DMS79 (cell line): ENCODE measurements around the gene ZMYND10.

Experiments
- DNase-seq: peaks from one replicate; lab custom pipeline; 2025; lab: John Stamatoyannopoulos, UW

Gene ZMYND10

GRCh38 chr3:50303013-50303815, 42.3 kb downstream of the ZMYND10 start, which contains the start of gene HYAL1:
HYAL1 (minus strand) TSS chr3:50303574; CDS start chr3:50302956, 618 bp downstream.
- DNase-seq = no peak

- no peak for DNase-seq
Measured at GRCh38 chr3:50302095-50303012, 43.2 kb downstream of the ZMYND10 start.

- DNase-seq = no peak
Measured at GRCh38 chr3:50300681-50301254, 44.8 kb downstream of the ZMYND10 start.

GRCh38 chr3:50299929-50300680, 45.4 kb downstream of the ZMYND10 start:
- DNase-seq = no peak

- DNase-seq = no peak
Measured at GRCh38 chr3:50299638-50299928, 45.9 kb downstream of the ZMYND10 start.

DNA sequence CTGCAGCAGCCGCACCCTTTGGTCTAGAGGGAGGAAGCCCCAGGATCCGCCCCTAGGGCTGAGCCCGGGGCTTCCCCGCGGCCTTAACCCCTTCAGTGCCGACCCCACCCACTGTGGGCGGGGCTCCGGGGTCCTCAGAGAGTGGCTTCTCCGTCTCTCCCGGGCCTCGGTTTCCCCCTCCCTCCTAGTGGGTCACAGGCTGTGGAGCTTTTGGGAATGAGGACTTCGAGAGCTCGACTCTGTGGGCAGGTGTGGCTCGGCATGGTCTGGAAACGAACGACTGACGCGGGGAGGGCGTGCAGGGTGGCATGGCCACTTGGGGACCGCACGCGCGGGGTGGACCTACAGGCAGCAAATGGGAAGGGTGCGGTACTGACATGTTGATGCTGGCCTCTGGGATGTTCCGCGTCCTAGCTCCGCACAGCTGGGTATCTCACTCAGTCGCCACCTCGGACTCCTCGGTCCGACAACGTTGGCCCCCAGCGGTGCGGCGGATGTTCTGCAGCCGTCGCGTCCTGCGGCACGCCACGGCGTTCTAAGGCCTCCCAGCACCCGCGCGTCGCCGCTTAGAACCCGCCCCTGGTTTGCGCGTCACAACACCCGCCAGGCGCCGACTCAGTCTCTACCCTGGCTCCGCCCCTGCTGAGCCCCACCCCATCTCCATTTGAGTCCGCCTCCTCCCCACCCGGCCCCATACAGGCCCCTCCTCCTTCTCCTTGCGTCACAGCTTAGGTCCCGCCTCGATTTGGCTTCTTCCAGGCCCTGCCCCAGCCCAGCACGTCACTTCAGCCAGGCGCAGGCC, 46.5 kb downstream of the ZMYND10 start, which contains the start of the genes HYAL3 and NAA80:
Gene HYAL3 (minus strand): TSS at position 570 of the 802 bp plus-strand sequence. CDS start 3,803 bp downstream, outside the sequence.
Gene NAA80 (minus strand): TSS at position 570 of the 802 bp plus-strand sequence. CDS start 1,942 bp downstream, outside the sequence.
- peak; percentile 83 for DNase-seq

GRCh38 chr3:50297896-50298725, 47.4 kb downstream of the ZMYND10 start:
- DNase-seq = no peak

- DNase-seq = no peak
Measured at GRCh38 chr3:50297384-50297775, 48.2 kb downstream of the ZMYND10 start.

DNA sequence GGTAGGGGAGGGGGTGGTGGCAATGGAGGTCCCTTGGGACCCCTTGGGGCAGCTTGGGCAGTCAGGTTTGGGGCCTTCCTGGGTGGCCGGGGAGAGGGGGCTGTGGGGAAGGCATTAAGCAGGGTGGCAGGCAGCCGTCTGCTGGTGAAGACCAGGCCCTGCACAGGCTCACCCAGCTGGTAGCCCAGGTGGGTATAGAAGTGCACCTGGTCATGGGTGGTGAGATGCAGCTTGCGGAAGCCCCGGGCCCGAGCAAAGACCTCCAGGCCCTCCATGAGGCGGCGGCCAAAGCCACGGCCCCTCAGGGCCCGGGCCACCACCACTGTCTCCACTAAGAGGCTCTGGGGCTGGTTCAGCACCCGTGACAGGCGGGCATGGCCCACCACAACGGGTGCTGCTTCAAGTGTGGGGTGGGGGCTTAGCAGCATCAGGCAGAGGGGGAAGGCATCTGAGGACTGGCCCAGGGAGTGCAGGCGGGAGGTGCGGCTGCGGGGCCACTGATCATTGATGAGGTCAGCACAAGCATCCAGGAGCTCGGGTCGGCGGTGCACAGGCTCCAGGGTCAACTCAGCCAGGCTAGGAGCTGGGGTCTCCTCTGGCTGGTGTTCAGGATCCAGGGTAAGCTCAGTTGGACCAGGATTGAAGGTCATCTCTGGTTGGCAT, 48.7 kb downstream of the ZMYND10 start:
- no peak for DNase-seq

GRCh38 chr3:50295553-50296431, 49.7 kb downstream of the ZMYND10 start:
- no peak for DNase-seq

DNA sequence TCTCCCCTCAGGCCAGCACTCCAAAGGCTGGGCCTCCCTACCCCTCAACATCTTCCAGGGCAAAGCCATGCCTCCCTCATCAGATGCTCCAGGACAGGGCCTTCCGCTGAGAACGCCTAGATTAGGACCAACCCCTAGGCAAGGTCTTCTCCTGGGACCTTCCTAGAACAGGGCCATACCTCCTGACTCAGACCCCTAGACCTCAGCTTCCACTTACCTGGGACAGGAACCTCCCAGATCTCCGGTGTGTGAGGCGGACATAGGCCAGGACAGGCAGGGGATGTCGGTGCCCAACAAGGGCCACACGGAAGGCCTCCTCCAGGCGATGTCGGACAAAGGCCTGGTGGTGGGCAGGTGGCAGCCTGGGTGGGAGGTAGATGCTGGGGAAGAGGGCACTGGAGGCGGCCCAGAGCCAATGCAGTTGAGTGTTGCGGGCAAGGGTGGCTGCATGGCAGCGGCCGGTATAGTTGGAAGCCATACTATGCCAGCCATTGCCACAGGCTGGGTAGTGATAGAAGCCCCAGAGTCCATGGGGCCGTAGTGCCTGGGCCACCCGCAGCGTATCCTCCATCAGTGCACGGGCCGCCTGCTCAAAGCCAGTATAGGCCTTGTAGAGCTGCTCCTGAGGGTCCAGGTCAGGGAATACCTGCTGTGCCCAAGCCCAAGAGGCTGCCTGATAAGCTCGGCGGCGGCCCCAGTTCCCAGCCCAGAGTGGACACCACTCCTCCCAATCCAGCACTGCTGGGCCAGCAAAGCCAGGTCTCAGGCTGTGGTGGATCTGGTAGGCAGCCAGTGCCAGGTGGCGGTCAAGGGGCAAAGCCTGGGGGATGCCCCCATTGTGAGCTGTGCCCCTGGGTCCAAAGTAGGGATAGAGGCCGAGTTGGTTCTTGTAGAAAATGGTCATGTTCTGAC, 50.8 kb downstream of the ZMYND10 start:
- DNase-seq = no peak

- DNase-seq = no peak
Measured at GRCh38 chr3:50294089-50294488, 51.4 kb downstream of the ZMYND10 start.

- DNase-seq = no peak
Measured at GRCh38 chr3:50293079-50293801, 52.3 kb downstream of the ZMYND10 start.

GRCh38 chr3:50292159-50293078, 53.1 kb downstream of the ZMYND10 start, which contains the start of gene IFRD2:
IFRD2 (minus strand) TSS chr3:50292429; CDS start chr3:50292274, 155 bp downstream.
- peak; percentile 87 for DNase-seq
